Activated CD4-positive, alpha-beta T cell treated with anti-CD3 and anti-CD28 coated beads, Interleukin-2, amount 50 U/mL, for 1 hour (primary cell): ENCODE measurements around the gene OSBPL9.
A peak's percentile ranks its signal among the peaks of the same experiment; 100 is the strongest.
"Not testable (repeated sequence)": the region's sequence is repeated elsewhere in the genome, so short reads cannot be mapped to it uniquely, and the experiment has no call there.

Source experiments
- DNase-seq: peaks from one replicate; pipeline ENCODE4 v3.0.0-alpha.2; 2020

OSBPL9 gene

GRCh38 chr1:51607681-51608095 lies 9.2 kb upstream of the OSBPL9 start:
- no peak for DNase-seq

- not testable (repeated sequence) for DNase-seq
Measured at GRCh38 chr1:51610104-51610503, 6.8 kb upstream of the OSBPL9 start.

- no peak for DNase-seq
Measured at GRCh38 chr1:51610637-51611036, 6.3 kb upstream of the OSBPL9 start.

- no peak for DNase-seq
Measured at GRCh38 chr1:51612447-51612961, 4.4 kb upstream of the OSBPL9 start.

GRCh38 chr1:51615780-51616291 lies 1.1 kb upstream of the OSBPL9 start:
- no peak for DNase-seq

GRCh38 chr1:51616490-51616889 lies 402 bp upstream of the OSBPL9 start:
- no peak for DNase-seq

- DNase-seq, result no peak
Measured at GRCh38 chr1:51618715-51619114, 1.8 kb downstream of the OSBPL9 start.

GRCh38 chr1:51620470-51620869 lies 3.6 kb downstream of the OSBPL9 start:
- DNase-seq, result no peak

GRCh38 chr1:51621161-51621560 lies 4.3 kb downstream of the OSBPL9 start:
- no peak for DNase-seq

- no peak for DNase-seq
Measured at GRCh38 chr1:51621841-51622454, 5.1 kb downstream of the OSBPL9 start.

GRCh38 chr1:51622455-51622913 lies 5.6 kb downstream of the OSBPL9 start:
- DNase-seq, result peak; percentile 3

- DNase-seq, result no peak
Measured at GRCh38 chr1:51623025-51623424, 6.1 kb downstream of the OSBPL9 start.

GRCh38 chr1:51623450-51623849 lies 6.6 kb downstream of the OSBPL9 start:
- DNase-seq, result no peak

- DNase-seq, result no peak
Measured at GRCh38 chr1:51624855-51625254, 8.0 kb downstream of the OSBPL9 start.

GRCh38 chr1:51627672-51628071 lies 10.8 kb downstream of the OSBPL9 start:
- no peak for DNase-seq

GRCh38 chr1:51628715-51629590 lies 12.1 kb downstream of the OSBPL9 start:
- DNase-seq, result no peak

- DNase-seq, result no peak
Measured at GRCh38 chr1:51629918-51630317, 13.0 kb downstream of the OSBPL9 start.

- no peak for DNase-seq
Measured at GRCh38 chr1:51630393-51630792, 13.5 kb downstream of the OSBPL9 start.

GRCh38 chr1:51630922-51631321 lies 14.0 kb downstream of the OSBPL9 start:
- no peak for DNase-seq

- DNase-seq, result no peak
Measured at GRCh38 chr1:51631747-51632146, 14.9 kb downstream of the OSBPL9 start.

GRCh38 chr1:51634618-51635017 lies 17.7 kb downstream of the OSBPL9 start:
- DNase-seq, result no peak

GRCh38 chr1:51635615-51636014 lies 18.7 kb downstream of the OSBPL9 start:
- no peak for DNase-seq

GRCh38 chr1:51636191-51636590 lies 19.3 kb downstream of the OSBPL9 start:
- DNase-seq, result no peak
